Uterus (tissue), 2 donors: ENCODE measurements around the gene UHMK1.

ENCODE experiments used
- POLR2A ChIP-seq, 2 donors: fragments of 450-650 bp; IDR thresholded peaks; one replicate each; pipeline ENCODE4 v1.6.1; 2016; ENCODE audit warnings: antibody characterized with exemption in 2 of 2, mild to moderate bottlenecking in 1 of 2, moderate library complexity in 1 of 2
- TF ChIP-seq, protein P1 (sequence below), 4 experiments: fragments of 200-600 bp in 2 of 4; fragments of 450-650 bp in 2 of 4; sonication (generic) in 2 of 4; IDR thresholded peaks; one replicate each; pipeline ENCODE4 v1.5.1; 2016 to 2019; ENCODE audit warnings: antibody characterized with exemption in 4 of 4, mild to moderate bottlenecking in 2 of 4, moderate library complexity in 1 of 4

- TF ChIP-seq, protein P1, sequence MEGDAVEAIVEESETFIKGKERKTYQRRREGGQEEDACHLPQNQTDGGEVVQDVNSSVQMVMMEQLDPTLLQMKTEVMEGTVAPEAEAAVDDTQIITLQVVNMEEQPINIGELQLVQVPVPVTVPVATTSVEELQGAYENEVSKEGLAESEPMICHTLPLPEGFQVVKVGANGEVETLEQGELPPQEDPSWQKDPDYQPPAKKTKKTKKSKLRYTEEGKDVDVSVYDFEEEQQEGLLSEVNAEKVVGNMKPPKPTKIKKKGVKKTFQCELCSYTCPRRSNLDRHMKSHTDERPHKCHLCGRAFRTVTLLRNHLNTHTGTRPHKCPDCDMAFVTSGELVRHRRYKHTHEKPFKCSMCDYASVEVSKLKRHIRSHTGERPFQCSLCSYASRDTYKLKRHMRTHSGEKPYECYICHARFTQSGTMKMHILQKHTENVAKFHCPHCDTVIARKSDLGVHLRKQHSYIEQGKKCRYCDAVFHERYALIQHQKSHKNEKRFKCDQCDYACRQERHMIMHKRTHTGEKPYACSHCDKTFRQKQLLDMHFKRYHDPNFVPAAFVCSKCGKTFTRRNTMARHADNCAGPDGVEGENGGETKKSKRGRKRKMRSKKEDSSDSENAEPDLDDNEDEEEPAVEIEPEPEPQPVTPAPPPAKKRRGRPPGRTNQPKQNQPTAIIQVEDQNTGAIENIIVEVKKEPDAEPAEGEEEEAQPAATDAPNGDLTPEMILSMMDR (IDR thresholded peaks at IDR 0.05) = no peak
- TF ChIP-seq POLR2A (IDR thresholded peaks at IDR 0.05) = no peak
Measured at GRCh38 chr1:162500805-162501204, 3.2 kb downstream of the UHMK1 start.
